Loucy (cell line): ENCODE data around the gene ATP8B3.

ENCODE experiments used
- H2AFZ ChIP-seq: fragments of 200-600 bp; sonication (generic); 2 replicates; pipeline ENCODE4 v1.6.0; 2016; ENCODE audit warnings: antibody characterized with exemption, mild to moderate bottlenecking, low read length, moderate library complexity
- H3F3A ChIP-seq: fragments of 200-600 bp; 2 replicates; pipeline ENCODE4 v1.6.0; 2016; ENCODE audit warnings: antibody characterized with exemption, low read depth, mild to moderate bottlenecking
- H3K27me3 ChIP-seq: fragments of 200-600 bp; sonication (generic); 2 replicates; pipeline ENCODE4 v1.6.1; 2014; ENCODE audit warnings: low read length, mild to moderate bottlenecking; ENCODE audit not compliant: insufficient read depth, poor library complexity, severe bottlenecking
- H3K36me3 ChIP-seq: fragments of 200-600 bp; sonication (generic); 2 replicates; pipeline ENCODE4 v1.6.1; 2016; ENCODE audit warnings: low read length; ENCODE audit not compliant: insufficient read depth
- H3K4me1 ChIP-seq: fragments of 200-600 bp; sonication (generic); 2 replicates; pipeline ENCODE4 v1.5.1; 2014; ENCODE audit warnings: low read length, mild to moderate bottlenecking; ENCODE audit not compliant: insufficient read depth, poor library complexity, severe bottlenecking
- H3K4me2 ChIP-seq: fragments of 200-600 bp; sonication (generic); 2 replicates; pipeline ENCODE4 v1.6.0; 2014; ENCODE audit warnings: antibody characterized with exemption, low read length, low read depth, mild to moderate bottlenecking; ENCODE audit not compliant: poor library complexity, severe bottlenecking
- H3K4me3 ChIP-seq: fragments of 200-600 bp; sonication (generic); 2 replicates; pipeline ENCODE4 v1.5.1; 2014; ENCODE audit warnings: low read length, mild to moderate bottlenecking, mixed read lengths; ENCODE audit not compliant: poor library complexity, severe bottlenecking
- H3K79me2 ChIP-seq: fragments of 200-600 bp; sonication (generic); 2 replicates; pipeline ENCODE4 v1.6.1; 2014; ENCODE audit warnings: low read length; ENCODE audit not compliant: insufficient read depth
- H3K9ac ChIP-seq: fragments of 200-600 bp; sonication (generic); 2 replicates; pipeline ENCODE4 v1.6.0; 2014; ENCODE audit warnings: mild to moderate bottlenecking, low read depth, low read length, moderate library complexity; ENCODE audit not compliant: poor library complexity, severe bottlenecking
- H3K9me2 ChIP-seq: fragments of 200-600 bp; sonication (generic); replicated peaks from 2 replicates; pipeline ENCODE4 v1.6.1; 2016; ENCODE audit warnings: low read depth, low read length, mixed read lengths
- H3K9me3 ChIP-seq: fragments of 200-600 bp; sonication (generic); 2 replicates; pipeline ENCODE4 v1.6.1; 2014; ENCODE audit warnings: mild to moderate bottlenecking, antibody characterized with exemption, low read length, low read depth; ENCODE audit not compliant: insufficient read depth
- H4K20me1 ChIP-seq: fragments of 200-600 bp; sonication (generic); 2 replicates; pipeline ENCODE4 v1.6.0; 2014; ENCODE audit warnings: antibody characterized with exemption, low read length, mild to moderate bottlenecking; ENCODE audit not compliant: insufficient read depth, poor library complexity, severe bottlenecking
- CTCF ChIP-seq: fragments of 200-600 bp; sonication (generic); conservative IDR thresholded peaks from 2 replicates; pipeline ENCODE4 v1.5.1; 2014; ENCODE audit warnings: mild to moderate bottlenecking, antibody characterized with exemption, low read length
- EZH2phosphoT487 ChIP-seq: fragments of 200-600 bp; IDR thresholded peaks from 2 replicates; pipeline ENCODE4 v1.6.1; 2018; ENCODE audit warnings: antibody characterized with exemption, mild to moderate bottlenecking, moderate library complexity, borderline replicate concordance

ATP8B3 gene

DNA sequence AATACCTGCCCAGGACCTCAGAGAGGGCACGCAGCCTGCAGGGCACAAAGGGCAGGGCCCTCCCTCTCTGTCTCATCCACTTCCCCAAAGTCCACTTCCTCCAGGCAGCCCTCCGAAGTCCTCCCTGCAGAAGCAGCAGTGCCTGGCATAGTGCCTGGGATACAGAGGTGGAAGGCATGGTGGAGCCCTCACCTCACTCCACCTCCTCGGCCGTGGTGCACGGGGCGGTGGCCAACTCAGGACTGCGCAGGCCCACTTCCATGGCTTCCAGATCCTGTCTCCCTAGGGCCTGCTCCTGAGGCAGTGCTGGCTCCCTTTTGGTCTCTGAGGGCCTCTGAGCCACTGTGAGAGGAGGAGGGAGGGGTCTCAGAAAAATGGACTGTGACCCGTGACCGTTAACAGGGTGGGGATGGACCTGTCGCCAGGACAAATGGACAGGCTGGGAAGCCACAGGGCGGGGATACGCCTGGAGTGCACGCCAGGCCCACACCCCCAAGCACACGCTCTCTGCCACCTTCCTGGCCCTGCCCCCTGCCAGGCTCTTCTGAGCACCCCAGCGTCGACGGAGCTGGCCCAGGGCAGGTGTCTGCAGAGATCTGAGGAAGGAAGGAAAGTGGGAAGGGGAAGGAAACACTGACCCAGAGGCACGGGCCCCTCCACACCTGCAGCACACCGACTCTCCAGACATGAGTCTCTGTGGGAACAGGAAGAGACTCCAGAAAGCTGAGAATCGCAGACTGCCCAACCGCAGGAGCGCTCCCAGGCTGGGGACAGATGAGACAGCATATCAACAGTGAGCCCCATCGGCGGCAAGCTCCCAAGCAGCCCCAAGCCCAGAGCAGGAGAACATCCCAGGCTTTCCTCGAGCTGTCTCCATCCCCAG lies 27.8 kb upstream of the ATP8B3 start:
- H3K9me3 ChIP-seq, result no peaks in the 10 kb centered on the region
- H3K4me3 ChIP-seq, result no peak overlapping the region
- peaks cover 46% of the 10 kb centered on the region for H4K20me1 ChIP-seq
- no peaks in the 10 kb centered on the region for H3F3A ChIP-seq
- H2AFZ ChIP-seq, result no peak overlapping the region
- no peak overlapping the region for H3K9ac ChIP-seq
- H3K79me2 ChIP-seq, result peaks cover 85% of the 10 kb centered on the region; the same call in 1 of the 2 replicates
- H3K4me1 ChIP-seq, result no peaks in the 10 kb centered on the region
- no peaks in the 10 kb centered on the region for H3K9me2 ChIP-seq
- no peak overlapping the region for H3K4me2 ChIP-seq
- H3K27me3 ChIP-seq, result no peaks in the 10 kb centered on the region
- H3K36me3 ChIP-seq, result no peaks in the 10 kb centered on the region
- TF ChIP-seq CTCF (no peak), EZH2phosphoT487 (no peak)

DNA sequence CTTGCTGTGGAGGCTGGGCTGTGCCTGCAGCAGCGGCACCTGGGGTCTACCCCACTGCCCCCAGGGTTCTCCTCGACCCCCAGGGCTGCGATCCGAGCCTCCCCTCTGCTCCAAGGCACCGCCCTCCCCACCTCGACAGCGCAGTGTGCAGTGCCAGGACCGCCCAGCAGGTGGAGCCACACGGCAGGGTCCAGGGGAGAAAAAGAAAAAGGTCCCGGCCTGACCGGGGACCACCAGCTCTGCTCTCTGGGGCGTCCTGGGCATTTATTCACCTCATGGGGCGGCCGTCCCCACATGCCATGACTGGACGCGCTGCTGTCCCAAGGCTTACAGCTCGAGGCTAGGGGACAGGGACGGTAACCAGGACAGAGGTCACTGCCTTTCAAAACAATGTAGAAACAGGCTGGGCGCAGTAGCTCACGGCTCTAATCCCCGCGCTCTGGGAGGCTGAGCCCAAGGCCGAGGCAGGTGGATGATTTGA lies 25.6 kb upstream of the ATP8B3 start:
- Histone ChIP-seq H2AFZ (no peak overlapping the region), H3K79me2 (peaks cover 82% of the 10 kb centered on the region; the same call in 1 of the 2 replicates), H3K9me2 (no peaks in the 10 kb centered on the region), H4K20me1 (peaks cover 32% of the 10 kb centered on the region), H3K36me3 (no peaks in the 10 kb centered on the region), H3F3A (no peaks in the 10 kb centered on the region), H3K4me2 (no peak overlapping the region), H3K27me3 (no peaks in the 10 kb centered on the region), H3K4me3 (no peak overlapping the region), H3K4me1 (no peaks in the 10 kb centered on the region), H3K9ac (no peak overlapping the region), H3K9me3 (no peaks in the 10 kb centered on the region)
- TF ChIP-seq EZH2phosphoT487, result no peak
- TF ChIP-seq CTCF, result peak; percentile 87

- Histone ChIP-seq H3K9ac (no peak overlapping the region), H3F3A (no peaks in the 10 kb centered on the region), H4K20me1 (peaks cover 27% of the 10 kb centered on the region), H3K79me2 (peaks cover 77% of the 10 kb centered on the region; the same call in 1 of the 2 replicates), H3K4me2 (no peak overlapping the region), H2AFZ (no peak overlapping the region), H3K9me3 (no peaks in the 10 kb centered on the region), H3K4me1 (no peaks in the 10 kb centered on the region), H3K9me2 (no peaks in the 10 kb centered on the region), H3K27me3 (no peaks in the 10 kb centered on the region), H3K36me3 (no peaks in the 10 kb centered on the region), H3K4me3 (no peak overlapping the region)
- no peak for TF ChIP-seq EZH2phosphoT487
- no peak for TF ChIP-seq CTCF
Measured at GRCh38 chr19:1837222-1837565, 25.1 kb upstream of the ATP8B3 start.
